ENCODE results near the gene HOXA3. TPM values are rescaled to one million over a fixed set of nuclear protein-coding genes. Genes with fewer than 3 reads are reported as not detected.
A peak's percentile ranks its signal among the peaks of the same experiment; 100 is the strongest.

The HOXA3 gene
- total RNA-seq, 2 donors from 2014 or later, result 13.3 to 14.1 TPM

- no peaks in the 10 kb centered on the region for H3K36me3 ChIP-seq
- peak overlapping the region; percentile 54 to 89 for H3K9ac ChIP-seq (ENCODE audit: low read depth in 2 of 2, low read length in 2 of 2)
- peak overlapping the region; percentile 50 for H3K4me3 ChIP-seq
- intact Hi-C loops (cut with DNase I), result no loop called here
- TF ChIP-seq CTCF (IDR thresholded peaks at IDR 0.05), result no peak
- H3K9me3 ChIP-seq, result no peaks in the 10 kb centered on the region
- DNase-seq, result no peak
- H3K4me1 ChIP-seq, result peaks cover 20% of the 10 kb centered on the region
- peaks cover 5% of the 10 kb centered on the region for H3K27me3 ChIP-seq
- peak overlapping the region; percentile 94 for H3K27ac ChIP-seq
Measured at GRCh38 chr7:27182285-27182841, 30.0 kb upstream of the HOXA3 start.

GRCh38 chr7:27181795-27182275, 29.5 kb upstream of the HOXA3 start:
- no peaks in the 10 kb centered on the region for H3K9me3 ChIP-seq
- H3K4me3 ChIP-seq, result no peak overlapping the region
- no peaks in the 10 kb centered on the region for H3K36me3 ChIP-seq
- no peak for DNase-seq
- intact Hi-C loops (cut with DNase I), result no loop called here
- H3K27ac ChIP-seq, result peak overlapping the region; percentile 94
- TF ChIP-seq CTCF (IDR thresholded peaks at IDR 0.05), result no peak
- peak overlapping the region; percentile 54 to 89 for H3K9ac ChIP-seq (ENCODE audit: low read depth in 2 of 2, low read length in 2 of 2)
- peaks cover 20% of the 10 kb centered on the region for H3K4me1 ChIP-seq
- peaks cover 5% of the 10 kb centered on the region for H3K27me3 ChIP-seq

- Histone ChIP-seq H3K9me3 (no peaks in the 10 kb centered on the region), H3K27me3 (peaks cover 5% of the 10 kb centered on the region), H3K27ac (peak overlapping the region; percentile 94), H3K4me1 (peaks cover 20% of the 10 kb centered on the region), H3K9ac (ENCODE audit: low read depth in 2 of 2, low read length in 2 of 2) (peak overlapping the region; percentile 46 to 98), H3K4me3 (no peak overlapping the region), H3K36me3 (no peaks in the 10 kb centered on the region)
- DNase-seq, result no peak
- TF ChIP-seq CTCF (IDR thresholded peaks at IDR 0.05), result no peak
- intact Hi-C loops (cut with DNase I), result no loop called here
Measured at GRCh38 chr7:27180431-27181420, 28.3 kb upstream of the HOXA3 start.

- peak overlapping the region; percentile 63 to 98 for H3K9ac ChIP-seq (ENCODE audit: low read depth in 2 of 2, low read length in 2 of 2)
- H3K36me3 ChIP-seq, result no peaks in the 10 kb centered on the region
- no peaks in the 10 kb centered on the region for H3K9me3 ChIP-seq
- peak overlapping the region; percentile 28 for H3K4me3 ChIP-seq
- H3K4me1 ChIP-seq, result peaks cover 20% of the 10 kb centered on the region
- no peaks in the 10 kb centered on the region for H3K27me3 ChIP-seq
- peak overlapping the region; percentile 94 for H3K27ac ChIP-seq
- peak; percentile 90 for DNase-seq
- peak; percentile 93 for TF ChIP-seq CTCF (IDR thresholded peaks at IDR 0.05)
- intact Hi-C loops (cut with DNase I), result no loop called here
Measured at GRCh38 chr7:27179503-27180430, 27.4 kb upstream of the HOXA3 start.

- no peak for TF ChIP-seq CTCF (IDR thresholded peaks at IDR 0.05)
- H3K27ac ChIP-seq, result peak overlapping the region; percentile 94
- H3K4me1 ChIP-seq, result peaks cover 20% of the 10 kb centered on the region
- no peaks in the 10 kb centered on the region for H3K9me3 ChIP-seq
- peak overlapping the region; percentile 63 to 98 for H3K9ac ChIP-seq (ENCODE audit: low read depth in 2 of 2, low read length in 2 of 2)
- H3K4me3 ChIP-seq, result peak overlapping the region; percentile 28
- intact Hi-C loops (cut with DNase I), result no loop called here
- peaks cover 3% of the 10 kb centered on the region for H3K27me3 ChIP-seq
- no peak for DNase-seq
- no peaks in the 10 kb centered on the region for H3K36me3 ChIP-seq
Measured at GRCh38 chr7:27179030-27179429, 26.6 kb upstream of the HOXA3 start.

Measured in colonic mucosa (tissue), 4 donors.